Activated T-helper 17 cell treated with anti-CD3 and anti-CD28 coated beads, Interleukin-2, amount 50 U/mL, for 72 hours (primary cell): ENCODE results near the gene BAIAP2. TPM values are rescaled to one million over a fixed set of nuclear protein-coding genes. Genes with fewer than 3 reads are reported as not detected.
A peak's percentile ranks its signal among the peaks of the same experiment; 100 is the strongest.

Experiments used
- ATAC-seq: fragments of 150-1000 bp; cut with Tn5 transposase; replicated peaks from 2 replicates; pipeline ENCODE4 v1.10.0; 2021; ENCODE audit warnings: mild to moderate bottlenecking, moderate library complexity
- H3K27ac Mint-ChIP-seq: one replicate; pipeline ENCODE4 v1.8.0; 2022; ENCODE audit warnings: mixed read lengths
- H3K27me3 Mint-ChIP-seq: one replicate; pipeline ENCODE4 v1.8.0; 2022; ENCODE audit warnings: mixed read lengths
- H3K36me3 Mint-ChIP-seq: one replicate; pipeline ENCODE4 v1.8.0; 2022; ENCODE audit warnings: low read depth, mild to moderate bottlenecking, mixed read lengths
- H3K4me1 Mint-ChIP-seq: one replicate; pipeline ENCODE4 v1.8.0; 2022; ENCODE audit warnings: mixed read lengths
- H3K4me3 Mint-ChIP-seq: one replicate; pipeline ENCODE4 v1.8.0; 2022; ENCODE audit warnings: mild to moderate bottlenecking, mixed read lengths
- H3K9me3 Mint-ChIP-seq: one replicate; pipeline ENCODE4 v1.8.0; 2022; ENCODE audit warnings: mixed read lengths
- total RNA-seq, 2 donors: library from RNA; stranded (reverse); gene quantifications; one replicate each; pipeline ENCODE4 v1.2.3, GENCODE V29; 2022

BAIAP2 gene
- total RNA-seq, 2 donors from 2014 or later = 4.6 to 4.8 TPM

DNA sequence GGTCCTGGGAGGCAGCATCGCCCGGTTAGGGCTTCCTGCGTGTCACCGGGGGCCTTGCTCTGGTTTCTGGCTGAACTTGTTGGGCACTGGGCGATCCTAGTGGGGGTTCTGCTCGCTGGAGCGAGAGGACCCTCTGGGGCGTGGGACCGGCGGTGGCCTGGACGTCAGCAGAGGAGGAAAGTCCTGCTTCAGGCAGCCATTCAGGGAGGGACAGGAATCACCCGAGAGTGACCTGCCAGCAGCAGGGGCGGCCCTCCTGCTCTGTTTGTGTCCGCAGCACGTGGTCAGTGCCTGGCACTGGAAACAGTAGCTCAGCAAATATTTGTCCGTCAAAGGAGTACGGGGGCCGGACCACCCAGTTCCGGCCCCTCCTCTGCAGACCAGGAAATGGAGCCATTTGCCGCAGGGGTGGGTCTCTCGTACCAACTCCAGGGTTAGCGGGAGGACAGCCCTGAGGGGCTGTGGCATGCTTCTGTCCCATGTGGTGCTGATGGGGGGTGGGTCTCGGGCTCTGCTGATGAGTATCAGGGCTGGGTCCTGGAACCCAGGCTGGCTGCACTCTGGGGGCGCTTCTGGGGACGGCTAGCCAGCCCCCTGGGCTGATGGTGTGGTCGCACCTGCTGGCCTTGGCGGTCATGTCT, 48.3 kb downstream of the BAIAP2 start:
- Mint-ChIP-seq H3K4me3 (no peak overlapping the region), H3K27me3 (no peaks in the 10 kb centered on the region), H3K9me3 (no peaks in the 10 kb centered on the region), H3K27ac (no peak overlapping the region), H3K4me1 (no peaks in the 10 kb centered on the region), H3K36me3 (no peaks in the 10 kb centered on the region)
- ATAC-seq = no peak

DNA sequence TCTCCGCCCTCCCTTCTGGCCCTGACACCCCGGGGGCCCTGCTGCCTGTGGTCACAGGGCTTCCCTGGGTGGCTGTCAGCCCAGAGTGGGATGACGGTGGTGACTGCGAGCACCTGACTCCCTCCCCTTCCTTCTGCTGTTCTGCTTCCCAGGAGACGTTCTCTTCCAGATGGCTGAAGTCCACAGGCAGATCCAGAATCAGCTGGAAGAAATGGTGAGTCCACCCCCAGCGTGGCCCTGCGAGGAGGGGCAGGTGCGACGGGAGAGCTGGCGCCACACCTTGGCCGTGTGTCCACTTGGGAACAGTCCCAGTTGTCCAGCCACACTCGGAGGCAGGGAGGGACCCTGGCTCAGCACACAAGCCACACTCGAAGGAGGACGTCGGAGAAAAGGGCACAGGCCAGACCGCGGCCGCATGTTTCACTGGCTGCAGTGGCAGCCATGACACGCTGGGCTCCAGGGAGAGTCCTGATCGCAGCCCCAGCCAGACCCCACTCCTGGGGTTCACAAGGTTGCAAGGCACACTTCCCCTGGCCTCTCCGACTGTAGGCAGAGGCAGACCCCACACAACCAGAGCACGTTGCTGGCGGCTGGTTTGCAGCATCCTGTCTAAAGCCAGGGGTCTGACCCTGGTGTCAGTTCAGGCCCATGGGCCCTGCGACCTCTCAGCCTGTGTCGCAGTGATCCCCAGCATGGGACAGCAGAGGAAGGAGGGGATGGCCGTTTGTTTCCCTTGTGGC, 49.9 kb downstream of the BAIAP2 start:
- no peak for ATAC-seq

DNA sequence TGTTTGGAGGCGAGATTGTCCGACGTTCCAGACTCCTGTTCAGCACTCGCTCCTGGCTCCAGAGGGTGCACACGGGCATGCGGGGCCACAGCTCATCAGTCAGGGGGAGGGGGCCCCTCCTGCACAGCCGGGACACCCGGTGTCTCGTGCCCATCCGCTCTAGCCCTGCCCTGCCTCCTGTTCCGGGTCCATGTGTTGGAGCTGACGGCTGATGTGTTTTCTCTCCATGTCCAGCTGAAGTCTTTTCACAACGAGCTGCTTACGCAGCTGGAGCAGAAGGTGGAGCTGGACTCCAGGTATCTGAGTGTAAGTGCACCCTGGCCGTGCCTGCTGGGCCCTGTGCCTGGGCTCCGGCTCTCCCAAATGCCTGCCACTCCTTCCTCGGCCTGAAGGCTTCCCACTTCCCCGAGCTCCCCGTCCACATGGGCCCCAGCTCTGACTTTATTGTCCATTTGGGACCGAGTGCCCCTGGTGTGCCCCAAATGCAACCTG, 50.5 kb downstream of the BAIAP2 start:
- Mint-ChIP-seq H3K9me3 (no peaks in the 10 kb centered on the region), H3K27me3 (no peaks in the 10 kb centered on the region), H3K4me1 (no peaks in the 10 kb centered on the region), H3K4me3 (no peak overlapping the region), H3K36me3 (no peaks in the 10 kb centered on the region), H3K27ac (no peak overlapping the region)
- no peak for ATAC-seq

More for the DNA sequence above, 49.9 kb downstream of the BAIAP2 start:
- H3K4me3 Mint-ChIP-seq = no peak overlapping the region
- no peaks in the 10 kb centered on the region for H3K4me1 Mint-ChIP-seq
- no peaks in the 10 kb centered on the region for H3K27me3 Mint-ChIP-seq
- no peaks in the 10 kb centered on the region for H3K9me3 Mint-ChIP-seq
- no peak overlapping the region for H3K27ac Mint-ChIP-seq
- H3K36me3 Mint-ChIP-seq = no peaks in the 10 kb centered on the region

DNA sequence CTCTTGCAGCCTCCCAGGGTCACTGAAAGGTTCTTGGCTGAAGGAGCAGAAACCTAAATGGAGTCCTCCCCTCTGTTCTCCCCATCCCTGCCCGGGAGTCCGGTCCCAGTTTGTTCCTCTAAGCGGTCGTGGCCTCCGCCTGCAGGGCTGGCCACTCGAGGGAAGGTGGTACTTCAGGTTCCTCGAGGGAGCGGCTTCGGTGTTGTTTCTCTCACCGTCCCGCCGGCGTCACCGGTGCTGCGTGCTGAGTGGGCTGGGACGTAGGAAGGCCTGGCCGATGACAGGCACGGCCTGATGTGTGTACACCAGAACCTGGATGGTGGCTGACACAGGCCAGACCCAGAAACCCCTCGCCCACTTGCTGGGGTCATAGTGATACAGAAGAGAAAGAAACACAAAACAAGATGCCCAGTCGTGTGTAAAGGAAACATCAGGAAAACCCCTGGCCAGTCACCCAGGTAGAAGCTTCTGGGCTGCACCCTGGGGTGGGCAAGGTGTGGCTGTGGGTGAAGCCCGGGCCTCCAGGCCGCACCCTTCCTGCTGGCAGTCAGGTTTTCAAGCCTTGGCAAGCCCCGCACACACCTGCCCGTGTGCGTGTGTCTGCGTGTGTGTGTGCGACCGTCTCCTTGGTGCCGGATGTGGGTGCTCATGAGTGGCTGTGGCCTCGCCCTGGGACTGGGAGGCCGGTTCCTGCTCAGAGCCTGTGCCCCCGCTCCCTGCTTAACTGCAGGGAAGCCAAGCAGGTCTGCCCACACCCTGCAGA, 52.0 kb downstream of the BAIAP2 start:
- Mint-ChIP-seq H3K4me1 (no peaks in the 10 kb centered on the region), H3K27me3 (no peaks in the 10 kb centered on the region), H3K9me3 (no peaks in the 10 kb centered on the region), H3K27ac (no peak overlapping the region), H3K4me3 (no peak overlapping the region), H3K36me3 (no peaks in the 10 kb centered on the region)
- peak; percentile 34 for ATAC-seq

DNA sequence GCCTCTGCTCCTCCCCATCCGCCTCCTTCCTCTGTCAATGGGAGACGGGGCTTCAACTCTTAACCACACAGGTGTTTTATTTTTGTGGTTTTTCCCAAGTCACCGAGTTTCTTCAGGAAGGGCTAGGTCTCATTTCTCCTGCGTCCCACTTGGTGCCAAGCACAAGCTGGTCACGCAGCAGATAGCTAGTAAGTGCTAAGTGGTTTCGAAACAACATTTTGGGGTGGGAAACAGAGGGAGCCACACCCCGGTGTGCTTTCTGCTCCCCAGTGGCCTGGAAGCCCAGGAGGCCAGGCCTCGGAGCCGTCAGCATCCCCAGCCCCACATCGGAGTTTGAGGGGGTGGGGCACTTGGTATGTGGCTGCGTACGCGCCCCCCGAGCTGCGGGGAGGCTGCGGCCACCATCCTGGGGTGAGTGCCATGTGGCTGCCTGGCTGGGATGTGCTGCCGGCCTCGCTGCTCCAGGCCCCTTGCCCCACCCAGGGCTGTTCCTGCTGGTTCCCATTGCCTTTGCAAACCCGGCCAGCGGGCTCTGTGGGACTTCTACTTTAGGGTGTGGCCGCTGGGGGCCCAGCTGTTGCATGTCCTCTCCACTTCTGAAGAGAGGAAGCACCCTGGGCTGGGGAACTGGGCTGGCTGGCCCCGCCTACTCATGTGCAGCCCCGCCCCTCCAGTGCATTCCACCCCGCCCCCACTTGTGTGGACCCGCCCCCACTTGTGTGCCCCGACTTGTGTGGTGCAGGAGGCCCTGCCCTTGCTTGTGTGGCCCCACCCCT, 55.6 kb downstream of the BAIAP2 start:
- no peaks in the 10 kb centered on the region for H3K27me3 Mint-ChIP-seq
- H3K4me1 Mint-ChIP-seq = peaks cover 12% of the 10 kb centered on the region
- no peak overlapping the region for H3K4me3 Mint-ChIP-seq
- ATAC-seq = no peak
- no peaks in the 10 kb centered on the region for H3K9me3 Mint-ChIP-seq
- H3K27ac Mint-ChIP-seq = no peak overlapping the region
- H3K36me3 Mint-ChIP-seq = no peaks in the 10 kb centered on the region

DNA sequence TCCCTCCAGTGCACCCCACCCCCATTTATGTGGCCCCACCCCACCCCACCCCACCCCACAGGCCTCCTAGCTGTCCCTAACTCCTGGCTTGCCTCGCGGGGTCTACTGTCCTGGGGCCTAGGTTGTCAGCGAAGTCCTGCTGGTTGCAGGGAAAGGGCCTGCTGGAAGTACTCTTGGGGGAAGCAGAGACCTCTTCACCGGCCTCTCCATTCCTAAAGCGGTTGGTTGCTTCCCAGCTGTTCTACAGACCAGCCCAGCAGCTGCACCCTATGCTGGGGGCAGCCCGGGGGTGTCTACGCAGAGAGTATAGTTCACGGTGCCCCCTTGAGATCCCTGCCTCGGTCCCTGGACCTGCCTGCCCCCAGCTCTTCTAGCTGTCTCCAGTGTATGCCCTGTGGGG, 56.2 kb downstream of the BAIAP2 start:
- Mint-ChIP-seq H3K27ac (no peak overlapping the region), H3K4me3 (no peak overlapping the region)
- no peak for ATAC-seq

DNA sequence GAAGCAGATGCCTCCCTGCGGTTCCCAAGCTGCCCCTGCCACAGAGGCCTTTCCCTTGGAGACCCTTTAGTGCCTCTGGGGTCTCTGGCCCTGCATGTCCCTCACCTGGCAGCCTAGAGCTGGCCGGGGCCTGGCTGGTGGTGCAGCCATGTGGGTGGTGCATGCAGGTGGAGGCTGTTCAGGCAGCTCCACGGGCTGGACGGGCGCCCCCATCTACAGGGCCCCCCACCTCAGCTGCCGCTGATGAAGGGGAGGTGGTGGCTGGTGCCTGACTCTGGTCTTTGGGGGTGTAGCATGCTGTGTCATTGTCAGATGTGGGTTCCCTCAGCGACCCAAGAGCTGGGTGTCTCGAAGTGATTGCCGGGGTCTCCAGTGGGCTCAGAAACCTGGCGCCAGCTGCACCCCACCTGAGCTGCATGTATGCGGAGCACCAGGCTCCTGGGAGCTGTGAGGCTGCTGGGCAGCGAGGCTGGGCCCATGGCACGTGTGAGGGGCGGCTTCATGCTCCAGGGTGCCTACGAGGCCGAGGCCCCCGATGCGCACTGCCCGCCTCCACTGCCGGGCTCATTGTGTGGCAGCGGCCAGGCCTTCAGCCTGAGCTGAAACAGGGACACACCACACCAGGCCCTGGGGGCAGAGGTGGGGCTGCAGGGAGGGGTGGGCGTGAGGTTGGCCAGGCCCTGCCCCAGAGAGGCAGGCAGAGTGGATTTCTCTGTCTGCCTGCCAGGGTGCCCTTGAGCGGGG, 57.0 kb downstream of the BAIAP2 start:
- H3K4me1 Mint-ChIP-seq = peaks cover 15% of the 10 kb centered on the region
- no peaks in the 10 kb centered on the region for H3K9me3 Mint-ChIP-seq
- no peak for ATAC-seq
- H3K27me3 Mint-ChIP-seq = no peaks in the 10 kb centered on the region
- H3K36me3 Mint-ChIP-seq = no peaks in the 10 kb centered on the region
- no peak overlapping the region for H3K27ac Mint-ChIP-seq
- H3K4me3 Mint-ChIP-seq = no peak overlapping the region

More for the DNA sequence above, 56.2 kb downstream of the BAIAP2 start:
- Mint-ChIP-seq H3K9me3 (no peaks in the 10 kb centered on the region), H3K36me3 (no peaks in the 10 kb centered on the region), H3K27me3 (no peaks in the 10 kb centered on the region), H3K4me1 (peaks cover 15% of the 10 kb centered on the region)

DNA sequence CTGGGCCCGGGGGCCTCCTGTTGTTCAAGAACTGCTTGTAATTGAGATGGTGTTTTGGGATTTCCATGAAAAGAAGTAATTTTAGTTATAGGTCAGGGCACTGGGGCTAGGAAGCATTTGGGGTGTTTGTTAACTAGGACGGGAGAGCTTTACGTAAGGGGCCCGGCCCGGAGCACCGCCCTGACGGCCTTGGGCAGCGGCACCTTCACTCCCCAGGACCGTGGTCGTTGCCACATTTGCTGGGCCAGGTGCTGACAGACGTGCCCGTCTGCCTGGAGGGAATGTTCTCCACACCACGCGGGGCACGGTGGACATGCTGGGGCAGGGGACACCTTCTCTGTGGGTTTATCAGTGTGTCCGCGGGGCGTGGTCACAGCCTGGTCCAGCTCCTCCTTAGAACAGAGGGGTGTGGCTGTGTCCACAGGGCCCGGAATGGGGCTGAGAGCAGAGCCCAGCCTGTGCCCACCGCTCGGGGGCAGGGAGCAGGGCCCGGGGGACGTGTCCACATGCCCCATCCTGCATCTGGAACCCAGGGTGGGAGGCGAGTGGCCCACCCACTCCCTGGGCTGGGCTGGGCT, 57.7 kb downstream of the BAIAP2 start:
- Mint-ChIP-seq H3K36me3 (no peaks in the 10 kb centered on the region), H3K4me3 (no peak overlapping the region), H3K27me3 (no peaks in the 10 kb centered on the region), H3K27ac (no peak overlapping the region), H3K4me1 (peaks cover 15% of the 10 kb centered on the region), H3K9me3 (no peaks in the 10 kb centered on the region)
- ATAC-seq = no peak

DNA sequence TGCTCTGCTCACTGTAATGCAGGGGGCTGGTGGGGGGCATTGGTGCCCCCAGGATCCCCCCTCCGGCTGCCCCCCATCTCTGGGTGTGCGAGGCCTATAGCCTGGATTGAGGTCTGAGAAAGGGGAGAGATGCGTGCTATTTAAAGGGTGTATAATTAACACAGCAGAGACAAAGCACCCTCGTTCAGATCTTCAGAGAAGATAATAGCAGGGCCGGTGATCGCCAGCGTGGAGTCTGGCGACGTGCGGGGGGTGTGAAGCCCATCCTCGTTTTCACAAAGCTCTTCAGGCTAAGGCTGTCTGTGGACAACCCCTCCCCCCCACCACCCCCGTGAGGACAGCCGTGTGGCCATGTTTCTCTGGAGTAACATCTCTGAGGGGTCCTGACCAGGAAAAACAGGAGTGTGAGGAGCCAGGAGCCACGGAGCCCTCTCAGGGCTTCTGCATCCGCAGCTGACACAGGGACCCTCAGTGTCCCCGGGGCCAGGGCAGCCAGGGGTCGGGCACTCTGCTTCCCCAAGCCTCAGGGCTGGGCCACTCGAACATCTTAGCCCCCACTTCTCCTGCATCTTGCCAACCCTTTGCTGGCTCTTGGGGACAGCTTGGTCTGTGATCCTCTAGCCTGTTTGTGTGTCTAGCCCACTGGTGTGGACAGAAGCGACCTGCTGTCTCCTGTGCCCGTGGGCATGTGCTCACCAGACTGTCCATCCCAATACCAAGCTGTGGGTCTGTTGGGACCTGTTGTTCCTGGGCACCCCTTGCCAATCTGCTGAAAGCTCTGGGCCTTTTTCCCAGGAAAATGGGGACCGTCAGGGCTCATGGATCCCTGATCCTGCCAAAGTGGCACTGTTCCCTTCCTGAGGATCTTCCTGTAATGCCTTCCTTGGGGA, 58.9 kb downstream of the BAIAP2 start:
- H3K4me3 Mint-ChIP-seq = peak overlapping the region; percentile 68
- H3K9me3 Mint-ChIP-seq = no peaks in the 10 kb centered on the region
- ATAC-seq = no peak
- H3K27me3 Mint-ChIP-seq = no peaks in the 10 kb centered on the region
- H3K36me3 Mint-ChIP-seq = no peaks in the 10 kb centered on the region
- peak overlapping the region; percentile 90 for H3K27ac Mint-ChIP-seq
- H3K4me1 Mint-ChIP-seq = peaks cover 15% of the 10 kb centered on the region

DNA sequence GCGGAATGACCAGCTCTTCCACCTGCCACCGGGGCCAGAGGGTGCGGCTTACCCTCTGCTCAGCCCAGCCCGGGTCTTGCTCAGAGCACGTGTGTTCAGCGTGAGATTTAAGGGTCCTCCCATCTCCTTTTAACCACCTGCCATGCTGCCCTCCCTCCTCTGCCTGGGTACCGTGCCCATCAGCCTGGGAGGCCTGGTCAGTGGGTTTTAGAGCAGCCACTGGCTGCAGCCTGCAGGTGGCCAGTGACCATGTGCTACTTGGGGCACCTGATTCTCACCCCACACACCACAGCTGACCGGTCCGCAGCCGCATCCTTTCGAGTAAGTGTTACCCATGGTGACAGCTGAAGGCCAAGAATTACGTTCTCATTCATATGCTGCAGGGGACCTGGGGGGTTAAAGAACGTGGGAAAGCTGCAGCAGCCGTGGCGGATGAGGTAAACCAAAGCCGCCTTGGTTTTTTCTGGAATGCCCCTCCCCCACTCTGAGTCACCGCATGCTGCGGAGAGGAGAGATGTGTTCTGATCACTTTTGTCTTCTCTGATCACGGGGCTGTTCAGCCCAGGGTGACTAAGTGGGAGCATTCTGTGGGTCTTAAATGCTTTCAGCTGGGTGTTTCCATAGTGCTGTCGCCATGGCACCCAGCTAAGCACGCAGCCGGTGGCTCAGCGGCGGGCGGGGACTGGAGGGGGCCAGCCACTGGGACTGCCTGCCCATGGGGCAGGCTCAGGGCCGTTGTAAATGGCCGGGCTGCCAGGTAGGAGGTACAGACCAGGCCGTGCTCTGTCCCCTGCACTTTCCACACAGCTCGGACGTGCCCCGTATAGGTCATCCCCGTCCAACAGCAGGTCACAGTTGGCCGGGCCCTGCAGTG, 59.8 kb downstream of the BAIAP2 start:
- Mint-ChIP-seq H3K4me1 (peaks cover 15% of the 10 kb centered on the region), H3K36me3 (no peaks in the 10 kb centered on the region), H3K4me3 (peak overlapping the region; percentile 68), H3K9me3 (no peaks in the 10 kb centered on the region), H3K27ac (peak overlapping the region; percentile 90), H3K27me3 (no peaks in the 10 kb centered on the region)
- ATAC-seq = peak; percentile 95

DNA sequence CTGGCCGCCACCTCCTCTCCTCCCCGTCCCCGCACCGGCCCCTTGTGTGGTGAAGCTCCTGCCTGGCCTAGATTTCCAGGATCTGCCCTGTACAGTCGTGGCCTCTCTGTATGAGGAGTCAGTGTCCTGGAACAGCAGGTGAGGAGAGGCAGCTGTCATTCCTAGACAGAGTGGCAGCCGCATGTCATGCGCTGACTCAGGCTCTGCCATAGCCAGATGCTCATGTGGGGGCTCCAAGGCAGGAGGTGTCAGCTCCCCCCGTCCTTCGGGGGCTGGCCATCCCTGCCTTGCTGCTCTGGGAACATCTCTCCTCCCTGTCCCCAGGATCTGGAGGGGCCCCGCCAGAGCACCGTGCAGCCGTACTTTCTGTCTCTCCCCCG, 60.4 kb downstream of the BAIAP2 start:
- Mint-ChIP-seq H3K9me3 (no peaks in the 10 kb centered on the region), H3K4me1 (peaks cover 15% of the 10 kb centered on the region), H3K36me3 (no peaks in the 10 kb centered on the region), H3K4me3 (peak overlapping the region; percentile 68), H3K27ac (peak overlapping the region; percentile 90), H3K27me3 (no peaks in the 10 kb centered on the region)
- peak; percentile 64 for ATAC-seq

DNA sequence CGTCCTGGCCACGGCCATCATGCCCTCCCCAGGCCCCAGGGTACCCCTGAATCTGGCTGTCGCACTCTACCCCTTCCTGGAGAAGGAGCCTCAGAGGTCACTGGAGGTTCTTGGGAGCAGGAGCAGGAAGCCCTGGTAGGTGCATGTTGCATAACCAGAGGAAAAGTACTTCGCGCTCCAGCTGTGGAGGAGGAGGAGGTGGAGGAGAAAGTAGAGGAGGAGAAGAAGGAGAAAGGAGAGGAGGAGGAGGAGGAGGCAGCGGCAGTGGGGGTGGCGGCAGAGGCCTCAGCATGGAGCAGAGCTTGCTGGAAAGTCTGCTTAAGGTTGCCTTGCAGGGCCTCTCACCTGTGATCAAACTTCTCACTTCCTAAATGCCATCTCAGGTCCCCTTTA, 61.8 kb downstream of the BAIAP2 start:
- H3K36me3 Mint-ChIP-seq = no peaks in the 10 kb centered on the region
- peaks cover 15% of the 10 kb centered on the region for H3K4me1 Mint-ChIP-seq
- peak overlapping the region; percentile 26 for H3K27ac Mint-ChIP-seq
- H3K4me3 Mint-ChIP-seq = peak overlapping the region; percentile 68
- H3K27me3 Mint-ChIP-seq = no peaks in the 10 kb centered on the region
- H3K9me3 Mint-ChIP-seq = no peaks in the 10 kb centered on the region
- ATAC-seq = no peak
